Measurements from ENCODE around the gene CCN5.

The CCN5 gene

GRCh38 chr20:44734938-44735337, 19.8 kb downstream of the CCN5 start:
- H4K8ac ChIP-seq (ENCODE audit: low read length) = no peak overlapping the region
- WGBS = 67% methylated on average over 2 of the region's 3 CpGs
- H3K18ac ChIP-seq (ENCODE audit: low read depth in 1 of 2, low read length in 2 of 2) = no peak overlapping the region

GRCh38 chr20:44735816-44736169, 20.6 kb downstream of the CCN5 start:
- Histone ChIP-seq H3K27ac (ENCODE audit: low read length, poor library complexity, severe bottlenecking) (no peak overlapping the region), H2AK5ac (ENCODE audit: low read length, severe bottlenecking) (no peak overlapping the region)

More at GRCh38 chr20:44734938-44735337, 19.8 kb downstream of the CCN5 start:
- Histone ChIP-seq H3K4me2 (ENCODE audit: low read length, poor library complexity, severe bottlenecking) (no peak overlapping the region), H2BK120ac (ENCODE audit: low read depth, low read length) (no peak overlapping the region), H3K4me1 (ENCODE audit: control insufficient read depth, insufficient read depth, low read depth, low read length) (peaks cover 9% of the 10 kb centered on the region), H3K14ac (ENCODE audit: low read length in 2 of 2) (no peak overlapping the region), H3K4ac (ENCODE audit: low read depth in 1 of 2, low read length in 2 of 2) (no peak overlapping the region), H3K9me3 (ENCODE audit: control insufficient read depth, low read length) (no peaks in the 10 kb centered on the region), H2AK5ac (ENCODE audit: low read length, severe bottlenecking) (no peak overlapping the region), H2BK5ac (ENCODE audit: low read depth, low read length, poor library complexity, severe bottlenecking) (no peak overlapping the region), H3K9ac (ENCODE audit: low read length) (peak overlapping the region; percentile 62), H2BK12ac (ENCODE audit: low read length in 2 of 2) (no peak overlapping the region), H3K23ac (ENCODE audit: low read length in 2 of 2) (no peak overlapping the region), H4K91ac (ENCODE audit: low read length) (no peak overlapping the region), H3K36me3 (ENCODE audit: control insufficient read depth in 1 of 2, insufficient read depth in 2 of 2, low read depth in 1 of 2, low read length in 2 of 2) (peaks cover 0 to 3% of the 10 kb centered on the region in 2 experiments), H3K4me3 (ENCODE audit: insufficient read depth in 1 of 2, low read depth in 1 of 2, low read length in 2 of 2) (no peak overlapping the region), H3K27ac (ENCODE audit: low read length, poor library complexity, severe bottlenecking) (no peak overlapping the region), H2BK15ac (ENCODE audit: low read depth, poor library complexity, severe bottlenecking) (no peak overlapping the region), H3K27me3 (ENCODE audit: control insufficient read depth in 1 of 2, insufficient read depth in 1 of 2, low read length in 2 of 2) (peaks cover 0 to 4% of the 10 kb centered on the region in 2 experiments), H3K79me1 (replicated peaks; ENCODE audit: low read length, poor library complexity, severe bottlenecking) (no peaks in the 10 kb centered on the region), H2AFZ (ENCODE audit: low read depth, low read length) (no peak overlapping the region)
- peak; percentile 64 for DNase-seq

GRCh38 chr20:44736170-44737021, 21.2 kb downstream of the CCN5 start:
- Histone ChIP-seq H3K4ac (ENCODE audit: low read depth in 1 of 2, low read length in 2 of 2) (no peak overlapping the region), H3K27me3 (ENCODE audit: control insufficient read depth in 1 of 2, insufficient read depth in 1 of 2, low read length in 2 of 2) (peaks cover 0 to 13% of the 10 kb centered on the region in 2 experiments), H4K91ac (ENCODE audit: low read length) (no peak overlapping the region), H3K4me1 (ENCODE audit: control insufficient read depth, insufficient read depth, low read depth, low read length) (peaks cover 9% of the 10 kb centered on the region), H3K23ac (ENCODE audit: low read length in 2 of 2) (no peak overlapping the region), H3K4me2 (ENCODE audit: low read length, poor library complexity, severe bottlenecking) (no peak overlapping the region), H3K9ac (ENCODE audit: low read length) (peak overlapping the region; percentile 28), H2BK120ac (ENCODE audit: low read depth, low read length) (no peak overlapping the region), H2AK5ac (ENCODE audit: low read length, severe bottlenecking) (no peak overlapping the region), H2BK12ac (ENCODE audit: low read length in 2 of 2) (no peak overlapping the region), H4K8ac (ENCODE audit: low read length) (peak overlapping the region; percentile 81), H3K4me3 (ENCODE audit: insufficient read depth in 1 of 2, low read depth in 1 of 2, low read length in 2 of 2) (peak overlapping the region in 1 of 2 experiments; percentile 36), H2BK5ac (ENCODE audit: low read depth, low read length, poor library complexity, severe bottlenecking) (no peak overlapping the region), H3K14ac (ENCODE audit: low read length in 2 of 2) (no peak overlapping the region), H3K18ac (ENCODE audit: low read depth in 1 of 2, low read length in 2 of 2) (peak overlapping the region in 1 of 2 experiments; percentile 56), H3K9me3 (ENCODE audit: control insufficient read depth, low read length) (no peaks in the 10 kb centered on the region), H3K36me3 (ENCODE audit: control insufficient read depth in 1 of 2, insufficient read depth in 2 of 2, low read depth in 1 of 2, low read length in 2 of 2) (peaks cover 0 to 2% of the 10 kb centered on the region in 2 experiments), H3K27ac (ENCODE audit: low read length, poor library complexity, severe bottlenecking) (no peak overlapping the region), H2BK15ac (ENCODE audit: low read depth, poor library complexity, severe bottlenecking) (no peak overlapping the region), H2AFZ (ENCODE audit: low read depth, low read length) (peak overlapping the region; percentile 10), H3K79me1 (replicated peaks; ENCODE audit: low read length, poor library complexity, severe bottlenecking) (no peaks in the 10 kb centered on the region)
- DNase-seq = peak; percentile 82
- WGBS = 57% methylated on average over 6 of the region's 6 CpGs

More at GRCh38 chr20:44735816-44736169, 20.6 kb downstream of the CCN5 start:
- H3K4ac ChIP-seq (ENCODE audit: low read depth in 1 of 2, low read length in 2 of 2) = no peak overlapping the region
- H3K14ac ChIP-seq (ENCODE audit: low read length in 2 of 2) = no peak overlapping the region
- WGBS = 96% methylated on average over 4 of the region's 4 CpGs
- no peak overlapping the region for H2BK120ac ChIP-seq (ENCODE audit: low read depth, low read length)
- no peak overlapping the region for H4K8ac ChIP-seq (ENCODE audit: low read length)
- peaks cover 0 to 3% of the 10 kb centered on the region in 2 experiments for H3K36me3 ChIP-seq (ENCODE audit: control insufficient read depth in 1 of 2, insufficient read depth in 2 of 2, low read depth in 1 of 2, low read length in 2 of 2)
- no peaks in the 10 kb centered on the region for H3K79me1 ChIP-seq (replicated peaks; ENCODE audit: low read length, poor library complexity, severe bottlenecking)
- H3K9me3 ChIP-seq (ENCODE audit: control insufficient read depth, low read length) = no peaks in the 10 kb centered on the region
- no peak for DNase-seq
- H3K4me2 ChIP-seq (ENCODE audit: low read length, poor library complexity, severe bottlenecking) = no peak overlapping the region
- no peak overlapping the region for H2BK12ac ChIP-seq (ENCODE audit: low read length in 2 of 2)
- H2BK15ac ChIP-seq (ENCODE audit: low read depth, poor library complexity, severe bottlenecking) = no peak overlapping the region
- peaks cover 9% of the 10 kb centered on the region for H3K4me1 ChIP-seq (ENCODE audit: control insufficient read depth, insufficient read depth, low read depth, low read length)
- no peak overlapping the region for H2BK5ac ChIP-seq (ENCODE audit: low read depth, low read length, poor library complexity, severe bottlenecking)
- peak overlapping the region; percentile 28 for H3K9ac ChIP-seq (ENCODE audit: low read length)
- no peak overlapping the region for H3K23ac ChIP-seq (ENCODE audit: low read length in 2 of 2)
- H3K4me3 ChIP-seq (ENCODE audit: insufficient read depth in 1 of 2, low read depth in 1 of 2, low read length in 2 of 2) = peak overlapping the region in 1 of 2 experiments; percentile 36
- H3K27me3 ChIP-seq (ENCODE audit: control insufficient read depth in 1 of 2, insufficient read depth in 1 of 2, low read length in 2 of 2) = peaks cover 0 to 8% of the 10 kb centered on the region in 2 experiments
- H3K18ac ChIP-seq (ENCODE audit: low read depth in 1 of 2, low read length in 2 of 2) = no peak overlapping the region
- H4K91ac ChIP-seq (ENCODE audit: low read length) = no peak overlapping the region
- H2AFZ ChIP-seq (ENCODE audit: low read depth, low read length) = peak overlapping the region; percentile 10

GRCh38 chr20:44737116-44737515, 21.9 kb downstream of the CCN5 start:
- H2BK12ac ChIP-seq (ENCODE audit: low read length in 2 of 2) = no peak overlapping the region
- H3K36me3 ChIP-seq (ENCODE audit: control insufficient read depth in 1 of 2, insufficient read depth in 2 of 2, low read depth in 1 of 2, low read length in 2 of 2) = no peaks in the 10 kb centered on the region
- H2BK5ac ChIP-seq (ENCODE audit: low read depth, low read length, poor library complexity, severe bottlenecking) = no peak overlapping the region
- H3K9me3 ChIP-seq (ENCODE audit: control insufficient read depth, low read length) = no peaks in the 10 kb centered on the region
- H3K18ac ChIP-seq (ENCODE audit: low read depth in 1 of 2, low read length in 2 of 2) = no peak overlapping the region
- WGBS = 94% methylated on average over 4 of the region's 4 CpGs
- H3K4me1 ChIP-seq (ENCODE audit: control insufficient read depth, insufficient read depth, low read depth, low read length) = peaks cover 7% of the 10 kb centered on the region
- H4K8ac ChIP-seq (ENCODE audit: low read length) = no peak overlapping the region
- H2BK15ac ChIP-seq (ENCODE audit: low read depth, poor library complexity, severe bottlenecking) = no peak overlapping the region
- H3K79me1 ChIP-seq (replicated peaks; ENCODE audit: low read length, poor library complexity, severe bottlenecking) = no peaks in the 10 kb centered on the region
- H4K91ac ChIP-seq (ENCODE audit: low read length) = no peak overlapping the region
- H2AFZ ChIP-seq (ENCODE audit: low read depth, low read length) = no peak overlapping the region
- H2BK120ac ChIP-seq (ENCODE audit: low read depth, low read length) = no peak overlapping the region
- H3K9ac ChIP-seq (ENCODE audit: low read length) = no peak overlapping the region
- no peak overlapping the region for H3K27ac ChIP-seq (ENCODE audit: low read length, poor library complexity, severe bottlenecking)
- no peak overlapping the region for H3K14ac ChIP-seq (ENCODE audit: low read length in 2 of 2)
- no peak overlapping the region for H3K23ac ChIP-seq (ENCODE audit: low read length in 2 of 2)
- H3K4me3 ChIP-seq (ENCODE audit: insufficient read depth in 1 of 2, low read depth in 1 of 2, low read length in 2 of 2) = no peak overlapping the region
- H3K27me3 ChIP-seq (ENCODE audit: control insufficient read depth in 1 of 2, insufficient read depth in 1 of 2, low read length in 2 of 2) = peaks cover 0 to 21% of the 10 kb centered on the region in 2 experiments
- no peak for DNase-seq
- no peak overlapping the region for H2AK5ac ChIP-seq (ENCODE audit: low read length, severe bottlenecking)
- H3K4ac ChIP-seq (ENCODE audit: low read depth in 1 of 2, low read length in 2 of 2) = no peak overlapping the region
- H3K4me2 ChIP-seq (ENCODE audit: low read length, poor library complexity, severe bottlenecking) = no peak overlapping the region

Data from mesenchymal stem cell (in vitro differentiated cells and primary cell).